ENCODE data around the gene NR5A1.

Gene NR5A1

DNA sequence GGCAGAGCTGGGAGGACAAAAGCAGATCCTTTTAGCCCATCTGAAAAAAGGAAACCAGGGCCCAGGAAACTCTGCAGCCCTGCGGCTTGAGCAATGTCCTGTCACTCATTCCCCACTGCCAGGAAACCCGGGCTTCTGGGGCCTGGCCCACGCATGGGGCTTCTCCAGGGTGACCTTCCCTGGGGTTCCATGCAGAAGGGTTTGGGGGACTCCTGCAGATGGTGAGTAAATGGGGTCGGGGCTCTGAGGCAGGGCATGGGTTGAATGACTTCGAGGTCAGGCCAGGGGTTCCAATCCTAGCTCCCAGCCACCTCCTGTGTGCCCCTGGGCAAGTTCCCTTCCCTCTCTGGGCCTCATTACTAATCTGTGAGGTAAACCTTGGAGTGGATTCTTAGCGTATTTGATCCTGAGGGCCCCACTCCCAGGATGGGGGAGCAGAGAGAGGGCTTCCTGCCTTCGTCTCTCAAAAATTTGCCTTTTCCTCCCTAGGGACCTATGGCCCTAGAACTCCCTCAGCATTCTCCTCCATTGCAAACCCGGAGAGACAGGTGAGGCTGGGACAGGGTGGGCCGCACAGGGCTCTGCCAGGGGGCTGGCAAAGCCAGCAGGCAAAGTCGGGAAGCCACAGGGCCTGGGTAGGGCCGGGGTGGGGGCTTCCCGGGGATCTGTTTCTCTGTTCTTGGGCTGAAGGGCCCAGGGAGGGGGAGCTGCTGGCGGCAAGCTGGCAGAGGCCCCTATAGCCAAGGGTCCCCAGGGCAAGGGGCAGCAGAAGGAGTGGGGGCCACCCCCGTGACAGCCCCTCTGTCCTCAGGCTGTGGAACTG lies 31.1 kb downstream of the NR5A1 start:
- Histone ChIP-seq H3K9me2 (replicated peaks; ENCODE audit: insufficient read depth, low read length) (no peaks in the 10 kb centered on the region), H3K4me3 (ENCODE audit: low read length) (no peak overlapping the region), H3K27me3 (replicated peaks; ENCODE audit: insufficient read depth, low read length) (peaks cover 56% of the 10 kb centered on the region), H3K9me3 (replicated peaks; ENCODE audit: insufficient read depth, low read length) (no peaks in the 10 kb centered on the region), H3K4me1 (ENCODE audit: low read length) (no peaks in the 10 kb centered on the region), H3F3A (ENCODE audit: insufficient read depth, low read length) (no peaks in the 10 kb centered on the region), H3K4me2 (ENCODE audit: low read depth, low read length) (no peak overlapping the region), H3K27ac (ENCODE audit: low read length) (no peak overlapping the region), H2AFZ (ENCODE audit: low read length) (no peak overlapping the region), H3K9ac (ENCODE audit: low read length) (no peak overlapping the region), H3K36me3 (replicated peaks; ENCODE audit: insufficient read depth, low read length) (no peaks in the 10 kb centered on the region), H4K20me1 (ENCODE audit: insufficient read depth, low read length) (no peaks in the 10 kb centered on the region), H3K79me2 (ENCODE audit: low read length) (no peaks in the 10 kb centered on the region)
- DNase-seq: no peak
- TF ChIP-seq EZH2 (optimal IDR thresholded peaks at IDR 0.05; ENCODE audit: low read depth, low read length) (no peak), EZH2phosphoT487 (IDR thresholded peaks at IDR 0.05; ENCODE audit: low read length) (no peak)
- TF ChIP-seq, protein P1, sequence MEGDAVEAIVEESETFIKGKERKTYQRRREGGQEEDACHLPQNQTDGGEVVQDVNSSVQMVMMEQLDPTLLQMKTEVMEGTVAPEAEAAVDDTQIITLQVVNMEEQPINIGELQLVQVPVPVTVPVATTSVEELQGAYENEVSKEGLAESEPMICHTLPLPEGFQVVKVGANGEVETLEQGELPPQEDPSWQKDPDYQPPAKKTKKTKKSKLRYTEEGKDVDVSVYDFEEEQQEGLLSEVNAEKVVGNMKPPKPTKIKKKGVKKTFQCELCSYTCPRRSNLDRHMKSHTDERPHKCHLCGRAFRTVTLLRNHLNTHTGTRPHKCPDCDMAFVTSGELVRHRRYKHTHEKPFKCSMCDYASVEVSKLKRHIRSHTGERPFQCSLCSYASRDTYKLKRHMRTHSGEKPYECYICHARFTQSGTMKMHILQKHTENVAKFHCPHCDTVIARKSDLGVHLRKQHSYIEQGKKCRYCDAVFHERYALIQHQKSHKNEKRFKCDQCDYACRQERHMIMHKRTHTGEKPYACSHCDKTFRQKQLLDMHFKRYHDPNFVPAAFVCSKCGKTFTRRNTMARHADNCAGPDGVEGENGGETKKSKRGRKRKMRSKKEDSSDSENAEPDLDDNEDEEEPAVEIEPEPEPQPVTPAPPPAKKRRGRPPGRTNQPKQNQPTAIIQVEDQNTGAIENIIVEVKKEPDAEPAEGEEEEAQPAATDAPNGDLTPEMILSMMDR (IDR thresholded peaks at IDR 0.05; ENCODE audit: low read length): no peak

DNA sequence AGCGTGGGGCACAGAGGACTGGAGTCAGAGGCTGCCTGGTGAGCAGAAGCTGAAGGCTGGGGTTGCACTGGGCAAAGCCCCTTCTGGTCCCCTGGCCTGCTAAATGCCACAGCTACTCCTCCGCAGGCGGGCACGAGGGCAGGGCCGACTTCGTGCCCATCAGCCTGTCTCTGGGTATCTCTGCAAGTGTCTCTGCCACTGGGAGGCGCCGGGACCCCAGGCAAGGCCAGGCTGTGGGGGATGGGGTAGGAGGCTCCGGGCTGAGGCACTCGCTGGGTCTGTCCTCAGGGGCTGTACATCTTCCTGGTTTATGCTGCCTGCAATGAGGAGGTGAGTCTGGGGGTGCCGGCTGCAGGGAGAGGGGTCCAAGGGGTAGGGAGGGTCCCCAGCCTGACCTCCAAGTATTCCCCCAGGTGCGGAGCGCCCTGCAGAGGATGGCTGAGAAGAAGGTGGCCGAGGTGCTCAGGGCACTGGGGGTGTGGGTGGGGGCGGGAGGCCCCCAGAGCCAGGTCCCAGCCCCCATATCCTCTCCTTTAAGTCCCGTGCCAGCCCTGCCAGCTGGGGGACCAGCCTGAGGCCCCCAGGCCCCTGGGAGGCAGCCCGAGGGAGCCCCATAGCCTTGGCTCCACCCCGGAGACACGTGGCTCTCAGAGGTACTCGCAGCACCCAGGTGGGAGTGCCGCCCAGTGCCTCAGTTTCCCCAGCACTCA lies 31.9 kb downstream of the NR5A1 start:
- H3K36me3 ChIP-seq (replicated peaks; ENCODE audit: insufficient read depth, low read length): no peaks in the 10 kb centered on the region
- H3K9ac ChIP-seq (ENCODE audit: low read length): no peak overlapping the region
- no peaks in the 10 kb centered on the region for H3K79me2 ChIP-seq (ENCODE audit: low read length)
- no peak overlapping the region for H3K4me2 ChIP-seq (ENCODE audit: low read depth, low read length)
- no peaks in the 10 kb centered on the region for H3K9me2 ChIP-seq (replicated peaks; ENCODE audit: insufficient read depth, low read length)
- H2AFZ ChIP-seq (ENCODE audit: low read length): no peak overlapping the region
- TF ChIP-seq EZH2phosphoT487 (IDR thresholded peaks at IDR 0.05; ENCODE audit: low read length) (no peak), EZH2 (optimal IDR thresholded peaks at IDR 0.05; ENCODE audit: low read depth, low read length) (no peak)
- TF ChIP-seq, protein P1 (IDR thresholded peaks at IDR 0.05; ENCODE audit: low read length): no peak
- H3K27me3 ChIP-seq (replicated peaks; ENCODE audit: insufficient read depth, low read length): peaks cover 48% of the 10 kb centered on the region
- no peak overlapping the region for H3K4me3 ChIP-seq (ENCODE audit: low read length)
- DNase-seq: no peak
- no peaks in the 10 kb centered on the region for H4K20me1 ChIP-seq (ENCODE audit: insufficient read depth, low read length)
- H3K9me3 ChIP-seq (replicated peaks; ENCODE audit: insufficient read depth, low read length): no peaks in the 10 kb centered on the region
- H3K27ac ChIP-seq (ENCODE audit: low read length): no peak overlapping the region
- H3K4me1 ChIP-seq (ENCODE audit: low read length): no peaks in the 10 kb centered on the region
- no peaks in the 10 kb centered on the region for H3F3A ChIP-seq (ENCODE audit: insufficient read depth, low read length)

DNA sequence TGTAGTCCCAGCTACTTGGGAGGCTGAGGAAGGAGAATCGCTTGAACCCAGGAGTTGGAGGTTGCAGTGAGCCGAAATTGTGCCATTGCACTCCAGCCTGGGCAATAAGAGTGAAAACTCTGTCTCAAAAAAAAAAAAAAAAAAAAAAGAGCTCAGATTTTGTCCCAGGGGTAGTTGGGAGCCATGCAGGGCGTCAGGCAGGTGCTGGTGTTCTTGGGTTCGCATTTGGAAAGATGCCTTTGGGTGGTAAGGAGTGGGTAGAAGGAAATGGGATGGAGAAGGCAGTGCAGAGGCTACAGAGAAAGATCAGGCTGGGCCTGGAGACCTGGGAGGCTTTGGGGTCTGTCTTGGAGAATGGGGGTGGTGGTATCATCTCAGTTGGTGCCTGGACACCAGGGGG lies 33.0 kb downstream of the NR5A1 start:
- H3K9ac ChIP-seq (ENCODE audit: low read length): no peak overlapping the region

More for the DNA sequence above, 33.0 kb downstream of the NR5A1 start:
- Histone ChIP-seq H3K4me2 (ENCODE audit: low read depth, low read length) (no peak overlapping the region), H3F3A (ENCODE audit: insufficient read depth, low read length) (no peaks in the 10 kb centered on the region), H4K20me1 (ENCODE audit: insufficient read depth, low read length) (no peaks in the 10 kb centered on the region), H3K9me3 (replicated peaks; ENCODE audit: insufficient read depth, low read length) (no peaks in the 10 kb centered on the region), H3K36me3 (replicated peaks; ENCODE audit: insufficient read depth, low read length) (no peaks in the 10 kb centered on the region), H2AFZ (ENCODE audit: low read length) (no peak overlapping the region), H3K27ac (ENCODE audit: low read length) (no peak overlapping the region), H3K27me3 (replicated peaks; ENCODE audit: insufficient read depth, low read length) (peaks cover 37% of the 10 kb centered on the region), H3K4me1 (ENCODE audit: low read length) (no peaks in the 10 kb centered on the region), H3K79me2 (ENCODE audit: low read length) (no peaks in the 10 kb centered on the region), H3K9me2 (replicated peaks; ENCODE audit: insufficient read depth, low read length) (no peaks in the 10 kb centered on the region), H3K4me3 (ENCODE audit: low read length) (no peak overlapping the region)
- TF ChIP-seq EZH2phosphoT487 (IDR thresholded peaks at IDR 0.05; ENCODE audit: low read length): no peak
- TF ChIP-seq, protein P1 (IDR thresholded peaks at IDR 0.05; ENCODE audit: low read length): no peak
- DNase-seq: no peak
